Endothelial cell of umbilical vein (primary cell): ENCODE data around the gene OLIG1.

Experiments
- CTCF ChIP-seq, 2 donors: IDR thresholded peaks; 1 replicate in 1 of 2; 2 replicates in 1 of 2; pipeline ENCODE4 v1.5.1; 2011; ENCODE audit warnings: low read length in 2 of 2, mild to moderate bottlenecking in 2 of 2, moderate library complexity in 2 of 2, control low read depth in 1 of 2, inconsistent platforms in 1 of 2, low read depth in 1 of 2; ENCODE audit not compliant: insufficient read depth in 1 of 2; ENCODE audit errors: extremely low read depth in 1 of 2
- EZH2 ChIP-seq: IDR thresholded peaks from 2 replicates; pipeline ENCODE4 v1.6.1; 2012; ENCODE audit warnings: borderline replicate concordance, low read depth, mild to moderate bottlenecking, moderate library complexity, low read length, inconsistent platforms; ENCODE audit not compliant: severe bottlenecking
- POLR2A ChIP-seq: IDR thresholded peaks from 2 replicates; pipeline ENCODE4 v1.6.1; 2012; ENCODE audit warnings: low read depth, mild to moderate bottlenecking, control low read depth, low read length

- no peak for TF ChIP-seq CTCF (IDR thresholded peaks at IDR 0.05; ENCODE audit: extremely low read depth in 1 of 2, insufficient read depth in 1 of 2, low read depth in 1 of 2, low read length in 2 of 2)
- TF ChIP-seq POLR2A, result no peak
- TF ChIP-seq EZH2, result no peak
Measured at GRCh38 chr21:33099131-33099530, 29.2 kb downstream of the OLIG1 start.
